Uterus (tissue), 2 donors: ENCODE data around the gene SMAD3.

Source experiments
- CTCF ChIP-seq, 4 experiments: fragments of 200-600 bp in 2 of 4; fragments of 450-650 bp in 2 of 4; sonication (generic) in 2 of 4; IDR thresholded peaks; one replicate each; pipeline ENCODE4 v1.5.1; 2016 to 2019; ENCODE audit warnings: antibody characterized with exemption in 4 of 4, mild to moderate bottlenecking in 2 of 4, moderate library complexity in 1 of 4
- POLR2A ChIP-seq, 2 donors: fragments of 450-650 bp; IDR thresholded peaks; one replicate each; pipeline ENCODE4 v1.6.1; 2016; ENCODE audit warnings: antibody characterized with exemption in 2 of 2, mild to moderate bottlenecking in 1 of 2, moderate library complexity in 1 of 2

- no peak for TF ChIP-seq CTCF (IDR thresholded peaks at IDR 0.05)
- no peak for TF ChIP-seq POLR2A (IDR thresholded peaks at IDR 0.05)
These were observed 64.8 kb downstream of the SMAD3 start for GRCh38 chr15:67130166-67130565.
